T-cell (primary cell): ENCODE results near the gene FKBP1B. TPM values are rescaled to one million over a fixed set of nuclear protein-coding genes. Genes with fewer than 3 reads are reported as not detected.

ENCODE experiments used
- ATAC-seq, 4 experiments: fragments of 200-7000 bp in 3 of 4; fragments of 150-1000 bp in 1 of 4; cut with Tn5 transposase; replicated peaks in 1 of 4; 1 replicate in 3 of 4; 2 replicates in 1 of 4; pipeline ENCODE4 v1.10.0; 2021; ENCODE audit warnings: moderate library complexity in 3 of 4, mild to moderate bottlenecking in 2 of 4, moderate number of reproducible peaks in 1 of 4
- CTCF ChIA-PET, 2 donors: fragments of 300-600 bp; sonication (Branson Sonifier 250); formaldehyde crosslinking; loops; one replicate each; lab custom pipeline; 2022; ENCODE audit warnings: antibody characterized with exemption in 2 of 2; lab: Charles Lee
- POLR2A ChIA-PET, 2 donors: fragments of 300-600 bp; sonication (Branson Sonifier 250); formaldehyde crosslinking; loops; one replicate each; lab custom pipeline; 2022; ENCODE audit warnings: antibody characterized with exemption in 2 of 2; lab: Charles Lee
- DNase-seq, 35 experiments: peaks; one replicate each; pipeline versions ENCODE4 v3.0.0 to v3.0.0-alpha.2; 2013 to 2023
- H3K27ac ChIP-seq: one replicate; pipeline ENCODE4 v1.5.1; 2013; ENCODE audit warnings: low read length
- H3K27me3 ChIP-seq, 2 experiments: replicated peaks in 1 of 2; 1 replicate in 1 of 2; 2 replicates in 1 of 2; pipeline versions ENCODE4 v1.6.1 to v1.7.0; 2013; ENCODE audit warnings: low read length in 1 of 2, mixed read lengths in 1 of 2; ENCODE audit not compliant: control insufficient read depth in 2 of 2, insufficient read depth in 2 of 2; ENCODE audit errors: extremely low read depth in 1 of 2
- H3K36me3 ChIP-seq, 2 donors: 1 replicate in 1 of 2; 2 replicates in 1 of 2; pipeline versions ENCODE4 v1.6.1 to v1.7.0; 2013; ENCODE audit warnings: low read length in 1 of 2; ENCODE audit not compliant: control insufficient read depth in 2 of 2, insufficient read depth in 1 of 2; ENCODE audit errors: extremely low read depth in 1 of 2
- H3K4me1 ChIP-seq, 2 experiments: 1 replicate in 1 of 2; 2 replicates in 1 of 2; pipeline versions ENCODE4 v1.6.1 to v1.7.0; 2013; ENCODE audit warnings: low read length in 2 of 2, mixed read lengths in 1 of 2; ENCODE audit not compliant: insufficient read depth in 2 of 2, control insufficient read depth in 1 of 2; ENCODE audit errors: extremely low read depth in 1 of 2
- H3K4me3 ChIP-seq, 2 donors: 1 replicate in 1 of 2; 2 replicates in 1 of 2; pipeline versions ENCODE4 v1.5.1 to v1.7.0; 2013; ENCODE audit warnings: mild to moderate bottlenecking in 2 of 2, low read length in 1 of 2, moderate library complexity in 1 of 2; ENCODE audit not compliant: control insufficient read depth in 1 of 2; ENCODE audit errors: extremely low read depth in 1 of 2
- H3K9me3 ChIP-seq: 2 replicates; pipeline ENCODE4 v1.7.0; 2013
- H3K27ac Mint-ChIP-seq, 2 donors: one replicate each; pipeline ENCODE4 v1.8.0; 2020 to 2021; ENCODE audit warnings: mild to moderate bottlenecking in 2 of 2, mixed read lengths in 2 of 2
- H3K27me3 Mint-ChIP-seq, 2 donors: one replicate each; pipeline ENCODE4 v1.8.0; 2021 to 2022; ENCODE audit warnings: mixed read lengths in 2 of 2
- H3K36me3 Mint-ChIP-seq: one replicate; pipeline ENCODE4 v1.8.0; 2021; ENCODE audit warnings: mixed read lengths
- H3K4me1 Mint-ChIP-seq, 3 donors: one replicate each; pipeline ENCODE4 v1.8.0; 2020 to 2022; ENCODE audit warnings: mixed read lengths in 3 of 3, mild to moderate bottlenecking in 1 of 3
- H3K4me3 Mint-ChIP-seq, 3 donors: one replicate each; pipeline ENCODE4 v1.8.0; 2020 to 2022; ENCODE audit warnings: mild to moderate bottlenecking in 3 of 3, mixed read lengths in 3 of 3, moderate library complexity in 3 of 3
- H3K9me3 Mint-ChIP-seq, 3 donors: one replicate each; pipeline ENCODE4 v1.8.0; 2020 to 2022; ENCODE audit warnings: mixed read lengths in 3 of 3
- WGBS: methylation state at CpG from one replicate; pipeline ENCODE4 v1.1.5; 2013; ENCODE audit warnings: missing lambda C conversion rate; ENCODE audit not compliant: insufficient coverage; 5-methylcytosine and 5-hydroxymethylcytosine counted together
- total RNA-seq, 35 experiments: library from RNA in 6 of 35; stranded (reverse) in 6 of 35; fragments of 120-200 nt in 1 of 35; gene quantifications; one replicate each; pipeline versions ENCODE4 v1.2.1 to v1.2.4 and lab custom pipeline; 2013 to 2026

FKBP1B gene
- total RNA-seq (1 to 10 TPM; 1.2 to 1.5 (median 1.2) TPM), total RNA-seq (lab: John Stamatoyannopoulos, UW) (0 to 0.65 (median 0.12) reads per million in 29 experiments)
- total RNA-seq (2013), result 1.7 TPM

DNA sequence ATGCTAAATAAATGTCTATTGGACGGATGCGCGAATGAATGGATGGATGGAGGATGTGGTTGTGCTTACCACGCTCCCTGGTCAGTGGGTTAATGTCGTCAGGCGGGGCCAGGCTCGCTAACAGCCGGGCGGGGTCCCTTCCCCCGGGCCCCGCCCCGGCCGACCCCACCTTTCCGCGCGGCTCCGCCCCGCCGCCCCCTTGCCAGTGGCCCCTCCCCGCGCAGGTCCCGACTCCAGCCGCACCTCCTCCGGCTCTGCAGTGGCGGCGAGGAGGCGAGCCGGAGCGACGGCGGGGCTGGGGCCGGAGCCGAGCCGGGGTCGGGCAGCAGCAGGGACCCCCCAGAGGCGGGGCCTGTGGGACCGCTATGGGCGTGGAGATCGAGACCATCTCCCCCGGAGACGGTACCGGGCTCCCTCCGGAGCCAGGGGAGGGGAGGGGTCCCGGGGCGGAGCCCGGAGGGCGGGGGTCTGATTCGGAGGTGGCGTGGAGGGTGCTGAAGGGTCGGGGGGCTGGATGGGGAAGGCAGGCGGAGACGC is at the start of gene FKBP1B:
FKBP1B (plus strand) TSS at position 257 of the 537 bp plus-strand sequence; CDS start at position 366, 109 bp downstream.
- ATAC-seq, result peak in 1 of 4 experiments; percentile 6
- H3K4me3 Mint-ChIP-seq, result peak within 1 kb of the TSS in 1 of 3 donors; percentile 85
- H3K4me1 Mint-ChIP-seq, result peaks cover 27 to 30% (median 29%) of the 10 kb centered on the region in 3 donors
- no peaks in the 10 kb centered on the region for H3K9me3 ChIP-seq
- peaks cover 8 to 23% of the 10 kb centered on the region in 2 experiments for H3K4me1 ChIP-seq
- DNase-seq, result peak in 27 of 35 experiments; percentile 8 to 66 (median 28)
- no peak within 1 kb of the TSS for H3K27ac Mint-ChIP-seq
- ChIA-PET CTCF (interaction anchor here (0.8 to 1.2 kb wide), 5 partner anchors 27 to 225 kb away, joined by 3 to 4 read pairs (median 3); partner anchors contain the start of gene SF3B6 (in 1 of the 2)), POLR2A (interaction anchor here in 1 of 2 donors (1.1 kb wide), 1 partner anchor 27 kb away, joined by 3 read pairs; no protein-coding TSS in a partner anchor)
- peaks cover 3 to 5% of the 10 kb centered on the region in 2 donors for H3K27me3 Mint-ChIP-seq
- no peaks in the 10 kb centered on the region for H3K36me3 ChIP-seq
- WGBS, result 1% methylated on average over 42 of the region's 52 CpGs
- peak within 1 kb of the TSS; percentile 53 to 66 for H3K4me3 ChIP-seq
- H3K9me3 Mint-ChIP-seq, result no peaks in the 10 kb centered on the region
- no peak within 1 kb of the TSS for H3K27ac ChIP-seq
- H3K36me3 Mint-ChIP-seq, result no peaks in the 10 kb centered on the region
- peaks cover 2 to 36% of the 10 kb centered on the region in 2 experiments for H3K27me3 ChIP-seq

GRCh38 chr2:24007693-24008092 is 41.8 kb upstream of the FKBP1B start:
- peaks cover under 1% of the 10 kb centered on the region for H3K36me3 Mint-ChIP-seq
- no peak overlapping the region for H3K4me3 ChIP-seq
- ATAC-seq (no peak), DNase-seq (no peak)
- ChIA-PET POLR2A (no interaction called here), CTCF (no interaction called here)
- H3K9me3 ChIP-seq, result no peaks in the 10 kb centered on the region
- H3K27ac ChIP-seq, result no peak overlapping the region
- peaks cover 0 to 9% (median 3%) of the 10 kb centered on the region in 3 donors for H3K4me1 Mint-ChIP-seq
- no peaks in the 10 kb centered on the region for H3K36me3 ChIP-seq
- no peak overlapping the region for H3K4me3 Mint-ChIP-seq
- H3K27me3 ChIP-seq, result peaks cover 3 to 30% of the 10 kb centered on the region in 2 experiments
- H3K27ac Mint-ChIP-seq, result no peak overlapping the region
- peaks cover 2 to 15% of the 10 kb centered on the region in 2 experiments for H3K4me1 ChIP-seq
- H3K27me3 Mint-ChIP-seq, result peaks cover 20 to 33% of the 10 kb centered on the region in 2 donors
- H3K9me3 Mint-ChIP-seq, result no peaks in the 10 kb centered on the region

- H3K27ac Mint-ChIP-seq, result no peak overlapping the region
- H3K4me3 Mint-ChIP-seq, result no peak overlapping the region
- H3K36me3 Mint-ChIP-seq, result no peaks in the 10 kb centered on the region
- POLR2A ChIA-PET, result no interaction called here
- Histone ChIP-seq H3K9me3 (no peaks in the 10 kb centered on the region), H3K4me3 (no peak overlapping the region), H3K36me3 (no peaks in the 10 kb centered on the region), H3K27ac (no peak overlapping the region), H3K27me3 (peaks cover 3 to 37% of the 10 kb centered on the region in 2 experiments), H3K4me1 (peaks cover 2 to 15% of the 10 kb centered on the region in 2 experiments)
- no peak for ATAC-seq
- DNase-seq, result no peak
- H3K4me1 Mint-ChIP-seq, result peaks cover 0 to 9% (median 3%) of the 10 kb centered on the region in 3 donors
- H3K9me3 Mint-ChIP-seq, result no peaks in the 10 kb centered on the region
- CTCF ChIA-PET, result interaction anchor here in 1 of 2 donors (0.6 kb wide), 1 partner anchor 218 kb away, joined by 6 read pairs; no protein-coding TSS in a partner anchor
- 93% methylated on average over 5 of the region's 13 CpGs for WGBS
- peaks cover 21 to 38% of the 10 kb centered on the region in 2 donors for H3K27me3 Mint-ChIP-seq
Measured at GRCh38 chr2:24008672-24009366, 40.7 kb upstream of the FKBP1B start.

- ChIA-PET POLR2A (no interaction called here), CTCF (interaction anchor here in 1 of 2 donors (0.6 kb wide), 1 partner anchor 218 kb away, joined by 6 read pairs; no protein-coding TSS in a partner anchor)
- H3K27ac Mint-ChIP-seq, result no peak overlapping the region
- Histone ChIP-seq H3K4me1 (peaks cover 2 to 15% of the 10 kb centered on the region in 2 experiments), H3K27ac (no peak overlapping the region), H3K4me3 (peak overlapping the region in 1 of 2 donors; percentile 39), H3K27me3 (peaks cover 3 to 37% of the 10 kb centered on the region in 2 experiments), H3K36me3 (no peaks in the 10 kb centered on the region), H3K9me3 (no peaks in the 10 kb centered on the region)
- DNase-seq, result no peak
- H3K27me3 Mint-ChIP-seq, result peaks cover 21 to 38% of the 10 kb centered on the region in 2 donors
- no peaks in the 10 kb centered on the region for H3K36me3 Mint-ChIP-seq
- no peak overlapping the region for H3K4me3 Mint-ChIP-seq
- ATAC-seq, result no peak
- 73% methylated on average over 9 of the region's 9 CpGs for WGBS
- H3K9me3 Mint-ChIP-seq, result no peaks in the 10 kb centered on the region
- peaks cover 0 to 9% (median 3%) of the 10 kb centered on the region in 3 donors for H3K4me1 Mint-ChIP-seq
Measured at GRCh38 chr2:24009367-24009679, 40.2 kb upstream of the FKBP1B start.

GRCh38 chr2:24009680-24010476 is 39.7 kb upstream of the FKBP1B start, which contains the start of gene MFSD2B:
Gene MFSD2B (plus strand): TSS chr2:24010085. CDS start chr2:24010097, 12 bp downstream.
- Histone ChIP-seq H3K9me3 (no peaks in the 10 kb centered on the region), H3K27ac (no peak within 1 kb of the TSS), H3K36me3 (no peaks in the 10 kb centered on the region), H3K4me3 (peak within 1 kb of the TSS in 1 of 2 donors; percentile 39), H3K27me3 (peaks cover 3 to 37% of the 10 kb centered on the region in 2 experiments), H3K4me1 (peaks cover 2 to 15% of the 10 kb centered on the region in 2 experiments)
- peaks cover 21 to 40% of the 10 kb centered on the region in 2 donors for H3K27me3 Mint-ChIP-seq
- ATAC-seq (peak; percentile 19 to 29 (median 21)), DNase-seq (no peak)
- peaks cover 0 to 9% (median 3%) of the 10 kb centered on the region in 3 donors for H3K4me1 Mint-ChIP-seq
- peak within 1 kb of the TSS in 1 of 3 donors; percentile 19 for H3K4me3 Mint-ChIP-seq
- 8% methylated on average over 68 of the region's 75 CpGs for WGBS
- H3K36me3 Mint-ChIP-seq, result no peaks in the 10 kb centered on the region
- H3K27ac Mint-ChIP-seq, result no peak within 1 kb of the TSS
- H3K9me3 Mint-ChIP-seq, result no peaks in the 10 kb centered on the region
- ChIA-PET POLR2A (no interaction called here), CTCF (no interaction called here)
